GM19328 (cell line): ENCODE results near the gene ATP6V1A.

ENCODE experiments used
- ATAC-seq: cut with Tn5 transposase; IDR thresholded peaks from one replicate; pipeline ENCODE4 v1.9.1; 2021; ENCODE audit warnings: mild to moderate bottlenecking, moderate library complexity; ENCODE audit not compliant: unreplicated experiment

Gene ATP6V1A

GRCh38 chr3:113746548-113747282 is at the start of gene ATP6V1A:
ATP6V1A (plus strand) TSS chr3:113747035; CDS start chr3:113778754, 31,719 bp downstream.
- ATAC-seq = peak; percentile 39

GRCh38 chr3:113697500-113698090 is 49.2 kb upstream of the ATP6V1A start:
- no peak for ATAC-seq

GRCh38 chr3:113698213-113698742 is 48.6 kb upstream of the ATP6V1A start:
- ATAC-seq = no peak

- ATAC-seq = no peak
These were observed 47.9 kb upstream of the ATP6V1A start for GRCh38 chr3:113698956-113699355.

GRCh38 chr3:113707835-113708234 is 39.0 kb upstream of the ATP6V1A start:
- ATAC-seq = no peak

GRCh38 chr3:113712129-113712528 is 34.7 kb upstream of the ATP6V1A start:
- ATAC-seq = no peak

GRCh38 chr3:113714702-113715101 is 32.1 kb upstream of the ATP6V1A start:
- ATAC-seq = no peak

- ATAC-seq = no peak
These were observed 29.5 kb upstream of the ATP6V1A start for GRCh38 chr3:113717308-113717707.

- ATAC-seq = no peak
These were observed 29.0 kb upstream of the ATP6V1A start for GRCh38 chr3:113717818-113718217.

- ATAC-seq = no peak
These were observed 27.5 kb upstream of the ATP6V1A start for GRCh38 chr3:113719294-113719693.

GRCh38 chr3:113719758-113720157 is 27.1 kb upstream of the ATP6V1A start:
- ATAC-seq = no peak

- no peak for ATAC-seq
These were observed 25.2 kb upstream of the ATP6V1A start for GRCh38 chr3:113721636-113722035.

- no peak for ATAC-seq
These were observed 18.2 kb upstream of the ATP6V1A start for GRCh38 chr3:113728661-113729060.

- ATAC-seq = no peak
These were observed 16.3 kb upstream of the ATP6V1A start for GRCh38 chr3:113730550-113730949.

GRCh38 chr3:113731694-113732093 is 15.1 kb upstream of the ATP6V1A start:
- no peak for ATAC-seq

GRCh38 chr3:113736548-113737089 is 10.2 kb upstream of the ATP6V1A start:
- ATAC-seq = no peak

GRCh38 chr3:113741086-113741485 is 5.7 kb upstream of the ATP6V1A start:
- ATAC-seq = no peak

- ATAC-seq = no peak
These were observed 5.2 kb upstream of the ATP6V1A start for GRCh38 chr3:113741620-113742019.

- no peak for ATAC-seq
These were observed 3.7 kb upstream of the ATP6V1A start for GRCh38 chr3:113743006-113743630.

- ATAC-seq = peak; percentile 41
These were observed 1.7 kb upstream of the ATP6V1A start for GRCh38 chr3:113744941-113745755.
